HepG2 (cell line): ENCODE data around the gene SUSD3. TPM values are rescaled to one million over a fixed set of nuclear protein-coding genes. Genes with fewer than 3 reads are reported as not detected.

Experiments used
- HNF1B ChIP-seq: sonication (generic); formaldehyde crosslinking; IDR thresholded peaks from 2 replicates; pipeline ENCODE4 v1.5.1; 2020; ENCODE audit warnings: mild to moderate bottlenecking, moderate library complexity, missing genetic modification reagents
- MED1 ChIP-seq: sonication (generic); formaldehyde crosslinking; IDR thresholded peaks from 2 replicates; pipeline ENCODE4 v1.4.0; 2020; ENCODE audit warnings: missing genetic modification reagents
- PPARG ChIP-seq: conservative IDR thresholded peaks from 2 replicates; pipeline ENCODE4 v1.6.1; 2016; ENCODE audit warnings: missing biosample characterization, missing genetic modification reagents
- RAD21 ChIP-seq: fragments of 450-650 bp; formaldehyde crosslinking; IDR thresholded peaks from 2 replicates; pipeline ENCODE4 v1.5.0; 2020; ENCODE audit warnings: mild to moderate bottlenecking
- XRCC5 ChIP-seq: fragments of 200-400 bp; formaldehyde crosslinking; optimal IDR thresholded peaks from 2 replicates; pipeline ENCODE3; 2017; ENCODE audit warnings: mild to moderate bottlenecking, low read length
- ZFP36L1 ChIP-seq: sonication (generic); formaldehyde crosslinking; IDR thresholded peaks from 2 replicates; pipeline ENCODE4 v1.8.0; 2022; ENCODE audit warnings: mild to moderate bottlenecking, missing genetic modification reagents, moderate library complexity
- ZNF460 ChIP-seq: sonication (generic); formaldehyde crosslinking; IDR thresholded peaks from 2 replicates; pipeline ENCODE4 v1.5.1; 2020; ENCODE audit warnings: missing genetic modification reagents, mild to moderate bottlenecking, borderline replicate concordance
- ZNF562 ChIP-seq: sonication (generic); formaldehyde crosslinking; IDR thresholded peaks from 2 replicates; pipeline ENCODE4 v1.8.0; 2022; ENCODE audit warnings: missing genetic modification reagents, borderline replicate concordance
- ZNF737 ChIP-seq: sonication (generic); formaldehyde crosslinking; IDR thresholded peaks from 2 replicates; pipeline ENCODE4 v1.5.0; 2020; ENCODE audit warnings: missing genetic modification reagents, mild to moderate bottlenecking, borderline replicate concordance
- ZNF770 ChIP-seq: sonication (generic); formaldehyde crosslinking; IDR thresholded peaks from 2 replicates; pipeline ENCODE4 v1.5.0; 2020; ENCODE audit warnings: mild to moderate bottlenecking, missing genetic modification reagents
- polyA plus RNA-seq, 8 experiments: library from polyadenylated mRNA; depleted of rRNA in 3 of 8; stranded (reverse) in 7 of 8; unstranded in 1 of 8; fragments of >200 nt; fragmentation: Illumina TruSeq in 4 of 8; extraction: Trizol in 4 of 8; gene quantifications; 2 replicates each; pipeline versions ENCODE4 v1.2.1 to v1.2.3, GENCODE V29; 2011 to 2016; ENCODE audit warnings: low read depth in 4 of 8, missing spikeins in 1 of 8, mixed read lengths in 1 of 8; ENCODE audit not compliant: insufficient read depth in 1 of 8
- total RNA-seq, 5 experiments: library from RNA; depleted of rRNA; stranded (reverse); fragments of >200 nt; fragmentation: Illumina TruSeq; extraction: Trizol; gene quantifications; 2 replicates each; pipeline ENCODE4 v1.2.3, GENCODE V29; 2016; ENCODE audit warnings: low read depth in 1 of 5
- TF ChIP-seq, protein P1 (sequence below): sonication (generic); formaldehyde crosslinking; IDR thresholded peaks from 2 replicates; pipeline ENCODE4 v1.4.0; 2020; ENCODE audit warnings: missing genetic modification reagents, borderline replicate concordance
- TF ChIP-seq, protein P2 (sequence below): IDR thresholded peaks from 2 replicates; pipeline ENCODE4 v1.6.1; 2016; ENCODE audit warnings: low read depth, missing genetic modification reagents, missing compliant biosample characterization

Gene SUSD3
- total and polyA plus RNA-seq, 2 of the 13 experiments (the other 11 are each of a cell fraction or from before 2014, with no cell fraction given), result 7.0 to 9.1 TPM

GRCh38 chr9:93061791-93062763, 3.6 kb downstream of the SUSD3 start (continued):
- TF ChIP-seq ZNF460 (no peak), ZNF737 (no peak), ZNF770 (CRISPR knock-in tag) (no peak), ZNF562 (CRISPR knock-in tag) (no peak), MED1 (CRISPR knock-in tag) (peak; percentile 49), RAD21 (no peak; the same call in 1 of the 2 replicates), PPARG (0 out of 2 replicates have a peak, but pooled peaks have one; percentile 38), XRCC5 (peak; percentile 84), HNF1B (CRISPR knock-in tag) (peak; percentile 96), ZFP36L1 (CRISPR knock-in tag) (no peak)
- TF ChIP-seq, protein P1, sequence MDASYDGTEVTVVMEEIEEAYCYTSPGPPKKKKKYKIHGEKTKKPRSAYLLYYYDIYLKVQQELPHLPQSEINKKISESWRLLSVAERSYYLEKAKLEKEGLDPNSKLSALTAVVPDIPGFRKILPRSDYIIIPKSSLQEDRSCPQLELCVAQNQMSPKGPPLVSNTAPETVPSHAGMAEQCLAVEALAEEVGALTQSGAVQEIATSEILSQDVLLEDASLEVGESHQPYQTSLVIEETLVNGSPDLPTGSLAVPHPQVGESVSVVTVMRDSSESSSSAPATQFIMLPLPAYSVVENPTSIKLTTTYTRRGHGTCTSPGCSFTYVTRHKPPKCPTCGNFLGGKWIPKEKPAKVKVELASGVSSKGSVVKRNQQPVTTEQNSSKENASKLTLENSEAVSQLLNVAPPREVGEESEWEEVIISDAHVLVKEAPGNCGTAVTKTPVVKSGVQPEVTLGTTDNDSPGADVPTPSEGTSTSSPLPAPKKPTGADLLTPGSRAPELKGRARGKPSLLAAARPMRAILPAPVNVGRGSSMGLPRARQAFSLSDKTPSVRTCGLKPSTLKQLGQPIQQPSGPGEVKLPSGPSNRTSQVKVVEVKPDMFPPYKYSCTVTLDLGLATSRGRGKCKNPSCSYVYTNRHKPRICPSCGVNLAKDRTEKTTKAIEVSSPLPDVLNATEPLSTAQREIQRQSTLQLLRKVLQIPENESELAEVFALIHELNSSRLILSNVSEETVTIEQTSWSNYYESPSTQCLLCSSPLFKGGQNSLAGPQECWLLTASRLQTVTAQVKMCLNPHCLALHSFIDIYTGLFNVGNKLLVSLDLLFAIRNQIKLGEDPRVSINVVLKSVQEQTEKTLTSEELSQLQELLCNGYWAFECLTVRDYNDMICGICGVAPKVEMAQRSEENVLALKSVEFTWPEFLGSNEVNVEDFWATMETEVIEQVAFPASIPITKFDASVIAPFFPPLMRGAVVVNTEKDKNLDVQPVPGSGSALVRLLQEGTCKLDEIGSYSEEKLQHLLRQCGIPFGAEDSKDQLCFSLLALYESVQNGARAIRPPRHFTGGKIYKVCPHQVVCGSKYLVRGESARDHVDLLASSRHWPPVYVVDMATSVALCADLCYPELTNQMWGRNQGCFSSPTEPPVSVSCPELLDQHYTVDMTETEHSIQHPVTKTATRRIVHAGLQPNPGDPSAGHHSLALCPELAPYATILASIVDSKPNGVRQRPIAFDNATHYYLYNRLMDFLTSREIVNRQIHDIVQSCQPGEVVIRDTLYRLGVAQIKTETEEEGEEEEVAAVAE (CRISPR knock-in tag), result no peak
- TF ChIP-seq, protein P2, sequence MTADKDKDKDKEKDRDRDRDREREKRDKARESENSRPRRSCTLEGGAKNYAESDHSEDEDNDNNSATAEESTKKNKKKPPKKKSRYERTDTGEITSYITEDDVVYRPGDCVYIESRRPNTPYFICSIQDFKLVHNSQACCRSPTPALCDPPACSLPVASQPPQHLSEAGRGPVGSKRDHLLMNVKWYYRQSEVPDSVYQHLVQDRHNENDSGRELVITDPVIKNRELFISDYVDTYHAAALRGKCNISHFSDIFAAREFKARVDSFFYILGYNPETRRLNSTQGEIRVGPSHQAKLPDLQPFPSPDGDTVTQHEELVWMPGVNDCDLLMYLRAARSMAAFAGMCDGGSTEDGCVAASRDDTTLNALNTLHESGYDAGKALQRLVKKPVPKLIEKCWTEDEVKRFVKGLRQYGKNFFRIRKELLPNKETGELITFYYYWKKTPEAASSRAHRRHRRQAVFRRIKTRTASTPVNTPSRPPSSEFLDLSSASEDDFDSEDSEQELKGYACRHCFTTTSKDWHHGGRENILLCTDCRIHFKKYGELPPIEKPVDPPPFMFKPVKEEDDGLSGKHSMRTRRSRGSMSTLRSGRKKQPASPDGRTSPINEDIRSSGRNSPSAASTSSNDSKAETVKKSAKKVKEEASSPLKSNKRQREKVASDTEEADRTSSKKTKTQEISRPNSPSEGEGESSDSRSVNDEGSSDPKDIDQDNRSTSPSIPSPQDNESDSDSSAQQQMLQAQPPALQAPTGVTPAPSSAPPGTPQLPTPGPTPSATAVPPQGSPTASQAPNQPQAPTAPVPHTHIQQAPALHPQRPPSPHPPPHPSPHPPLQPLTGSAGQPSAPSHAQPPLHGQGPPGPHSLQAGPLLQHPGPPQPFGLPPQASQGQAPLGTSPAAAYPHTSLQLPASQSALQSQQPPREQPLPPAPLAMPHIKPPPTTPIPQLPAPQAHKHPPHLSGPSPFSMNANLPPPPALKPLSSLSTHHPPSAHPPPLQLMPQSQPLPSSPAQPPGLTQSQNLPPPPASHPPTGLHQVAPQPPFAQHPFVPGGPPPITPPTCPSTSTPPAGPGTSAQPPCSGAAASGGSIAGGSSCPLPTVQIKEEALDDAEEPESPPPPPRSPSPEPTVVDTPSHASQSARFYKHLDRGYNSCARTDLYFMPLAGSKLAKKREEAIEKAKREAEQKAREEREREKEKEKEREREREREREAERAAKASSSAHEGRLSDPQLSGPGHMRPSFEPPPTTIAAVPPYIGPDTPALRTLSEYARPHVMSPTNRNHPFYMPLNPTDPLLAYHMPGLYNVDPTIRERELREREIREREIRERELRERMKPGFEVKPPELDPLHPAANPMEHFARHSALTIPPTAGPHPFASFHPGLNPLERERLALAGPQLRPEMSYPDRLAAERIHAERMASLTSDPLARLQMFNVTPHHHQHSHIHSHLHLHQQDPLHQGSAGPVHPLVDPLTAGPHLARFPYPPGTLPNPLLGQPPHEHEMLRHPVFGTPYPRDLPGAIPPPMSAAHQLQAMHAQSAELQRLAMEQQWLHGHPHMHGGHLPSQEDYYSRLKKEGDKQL (CRISPR knock-in tag), result 0 out of 2 replicates have a peak, but pooled peaks have one; percentile 32
